SJSA1 (cell line): ENCODE data around the gene CENPU. TPM values are rescaled to one million over a fixed set of nuclear protein-coding genes. Genes with fewer than 3 reads are reported as not detected.
A peak's percentile ranks its signal among the peaks of the same experiment; 100 is the strongest.

Experiments used
- DNase-seq, 2 experiments: peaks; one replicate each; pipeline ENCODE4 v3.0.0-alpha.2; 2015 to 2020; ENCODE audit warnings: low spot score in 2 of 2, low read depth in 1 of 2
- H3K27ac ChIP-seq: fragments of 250-450 bp; sonication (Bioruptor Pico); 2 replicates; pipeline ENCODE4 v1.5.1; 2020; ENCODE audit warnings: mild to moderate bottlenecking, moderate library complexity
- H3K27me3 ChIP-seq: fragments of 250-450 bp; sonication (Bioruptor Pico); replicated peaks from 2 replicates; pipeline ENCODE4 v1.5.1; 2020; ENCODE audit warnings: mild to moderate bottlenecking, moderate library complexity
- H3K36me3 ChIP-seq: fragments of 250-450 bp; sonication (Bioruptor Pico); 2 replicates; pipeline ENCODE4 v1.5.1; 2020; ENCODE audit warnings: mild to moderate bottlenecking
- H3K4me1 ChIP-seq: fragments of 250-450 bp; sonication (Bioruptor Pico); replicated peaks from 2 replicates; pipeline ENCODE4 v1.6.1; 2021; ENCODE audit warnings: mild to moderate bottlenecking
- H3K4me3 ChIP-seq: fragments of 250-450 bp; sonication (Bioruptor Pico); 2 replicates; pipeline ENCODE4 v1.5.1; 2020; ENCODE audit warnings: mild to moderate bottlenecking
- H3K9me3 ChIP-seq: fragments of 250-450 bp; sonication (Bioruptor Pico); replicated peaks from 2 replicates; pipeline ENCODE4 v1.5.1; 2020; ENCODE audit warnings: mild to moderate bottlenecking
- total RNA-seq: library from RNA; depleted of rRNA; stranded (reverse); fragments of >200 nt; shearing (Covaris generic); gene quantifications from 2 replicates; pipeline ENCODE4 v1.2.3, GENCODE V29; 2014

The CENPU gene
- total RNA-seq, 1 experiment from 2014 or later: 111 TPM

- H3K9me3 ChIP-seq: no peaks in the 10 kb centered on the region
- H3K4me1 ChIP-seq: no peaks in the 10 kb centered on the region
- H3K36me3 ChIP-seq: peaks cover 86% of the 10 kb centered on the region
- no peak overlapping the region for H3K27ac ChIP-seq
- H3K27me3 ChIP-seq: no peaks in the 10 kb centered on the region
- H3K4me3 ChIP-seq: no peak overlapping the region
- no peak for DNase-seq
Observed at GRCh38 chr4:184719407-184719806, 14.5 kb downstream of the CENPU start.

GRCh38 chr4:184715526-184715925, 18.4 kb downstream of the CENPU start:
- Histone ChIP-seq H3K36me3 (peaks cover 84% of the 10 kb centered on the region), H3K4me1 (no peaks in the 10 kb centered on the region), H3K4me3 (no peak overlapping the region), H3K27me3 (no peaks in the 10 kb centered on the region), H3K9me3 (no peaks in the 10 kb centered on the region), H3K27ac (no peak overlapping the region)
- no peak for DNase-seq

- Histone ChIP-seq H3K4me3 (no peak overlapping the region), H3K4me1 (no peaks in the 10 kb centered on the region), H3K36me3 (peaks cover 82% of the 10 kb centered on the region), H3K27ac (no peak overlapping the region), H3K27me3 (no peaks in the 10 kb centered on the region), H3K9me3 (no peaks in the 10 kb centered on the region; the same call in 1 of the 2 replicates)
- DNase-seq: no peak
Observed at GRCh38 chr4:184713887-184714286, 20.0 kb downstream of the CENPU start.

- Histone ChIP-seq H3K36me3 (peaks cover 78% of the 10 kb centered on the region), H3K9me3 (no peaks in the 10 kb centered on the region; the same call in 1 of the 2 replicates), H3K4me1 (no peaks in the 10 kb centered on the region), H3K27ac (no peak overlapping the region), H3K4me3 (no peak overlapping the region), H3K27me3 (no peaks in the 10 kb centered on the region)
- DNase-seq: no peak
Observed at GRCh38 chr4:184712322-184712721, 21.6 kb downstream of the CENPU start.

GRCh38 chr4:184706453-184706852, 27.4 kb downstream of the CENPU start:
- H3K27ac ChIP-seq: no peak overlapping the region
- peaks cover 88% of the 10 kb centered on the region for H3K36me3 ChIP-seq
- no peak for DNase-seq
- H3K27me3 ChIP-seq: no peaks in the 10 kb centered on the region
- no peaks in the 10 kb centered on the region; the same call in 1 of the 2 replicates for H3K9me3 ChIP-seq
- no peak overlapping the region for H3K4me3 ChIP-seq
- H3K4me1 ChIP-seq: no peaks in the 10 kb centered on the region

GRCh38 chr4:184705692-184706091, 28.2 kb downstream of the CENPU start:
- H3K9me3 ChIP-seq: no peaks in the 10 kb centered on the region; the same call in 1 of the 2 replicates
- H3K36me3 ChIP-seq: peaks cover 88% of the 10 kb centered on the region
- H3K4me1 ChIP-seq: no peaks in the 10 kb centered on the region
- no peak for DNase-seq
- no peak overlapping the region for H3K27ac ChIP-seq
- H3K4me3 ChIP-seq: no peak overlapping the region
- no peaks in the 10 kb centered on the region for H3K27me3 ChIP-seq

- peaks cover 83% of the 10 kb centered on the region for H3K36me3 ChIP-seq
- H3K9me3 ChIP-seq: no peaks in the 10 kb centered on the region
- H3K27me3 ChIP-seq: no peaks in the 10 kb centered on the region
- DNase-seq: no peak
- no peak overlapping the region for H3K27ac ChIP-seq
- H3K4me3 ChIP-seq: no peak overlapping the region
- H3K4me1 ChIP-seq: no peaks in the 10 kb centered on the region
Observed at GRCh38 chr4:184702114-184702513, 31.8 kb downstream of the CENPU start.

- no peak overlapping the region for H3K4me3 ChIP-seq
- no peaks in the 10 kb centered on the region for H3K27me3 ChIP-seq
- no peaks in the 10 kb centered on the region for H3K9me3 ChIP-seq
- no peak for DNase-seq
- H3K27ac ChIP-seq: no peak overlapping the region
- peaks cover 81% of the 10 kb centered on the region for H3K36me3 ChIP-seq
- H3K4me1 ChIP-seq: no peaks in the 10 kb centered on the region
Observed at GRCh38 chr4:184699941-184700340, 34.0 kb downstream of the CENPU start.

GRCh38 chr4:184697956-184698355, 35.9 kb downstream of the CENPU start:
- peaks cover 81% of the 10 kb centered on the region for H3K36me3 ChIP-seq

GRCh38 chr4:184695178-184695896, 38.6 kb downstream of the CENPU start:
- no peak overlapping the region for H3K4me3 ChIP-seq
- H3K27ac ChIP-seq: no peak overlapping the region

More at GRCh38 chr4:184697956-184698355, 35.9 kb downstream of the CENPU start:
- Histone ChIP-seq H3K9me3 (no peaks in the 10 kb centered on the region), H3K27me3 (no peaks in the 10 kb centered on the region), H3K4me1 (no peaks in the 10 kb centered on the region), H3K27ac (no peak overlapping the region), H3K4me3 (no peak overlapping the region)
- no peak for DNase-seq

GRCh38 chr4:184694412-184694956, 39.4 kb downstream of the CENPU start:
- Histone ChIP-seq H3K27ac (no peak overlapping the region), H3K4me3 (no peak overlapping the region), H3K4me1 (no peaks in the 10 kb centered on the region), H3K27me3 (no peaks in the 10 kb centered on the region), H3K9me3 (no peaks in the 10 kb centered on the region), H3K36me3 (peaks cover 56% of the 10 kb centered on the region)
- no peak for DNase-seq

More at GRCh38 chr4:184695178-184695896, 38.6 kb downstream of the CENPU start:
- no peaks in the 10 kb centered on the region for H3K4me1 ChIP-seq
- peaks cover 63% of the 10 kb centered on the region for H3K36me3 ChIP-seq
- H3K9me3 ChIP-seq: no peaks in the 10 kb centered on the region
- no peak for DNase-seq
- H3K27me3 ChIP-seq: no peaks in the 10 kb centered on the region

GRCh38 chr4:184693056-184693455, 40.8 kb downstream of the CENPU start:
- no peak overlapping the region for H3K27ac ChIP-seq
- H3K27me3 ChIP-seq: no peaks in the 10 kb centered on the region
- no peak overlapping the region for H3K4me3 ChIP-seq
- H3K36me3 ChIP-seq: peaks cover 55% of the 10 kb centered on the region
- no peak for DNase-seq
- peaks cover 7% of the 10 kb centered on the region for H3K4me1 ChIP-seq
- no peaks in the 10 kb centered on the region for H3K9me3 ChIP-seq

- H3K9me3 ChIP-seq: no peaks in the 10 kb centered on the region
- H3K27ac ChIP-seq: no peak overlapping the region
- H3K4me3 ChIP-seq: no peak overlapping the region
- peaks cover 9% of the 10 kb centered on the region for H3K4me1 ChIP-seq
- H3K36me3 ChIP-seq: peaks cover 26% of the 10 kb centered on the region
- H3K27me3 ChIP-seq: no peaks in the 10 kb centered on the region
- DNase-seq: no peak
Observed at GRCh38 chr4:184689681-184690080, 44.2 kb downstream of the CENPU start.

- H3K27ac ChIP-seq: peak overlapping the region; percentile 40
- DNase-seq: peak; percentile 31 to 66
- H3K4me1 ChIP-seq: peaks cover 9% of the 10 kb centered on the region
- no peaks in the 10 kb centered on the region for H3K9me3 ChIP-seq
- peaks cover 13% of the 10 kb centered on the region for H3K36me3 ChIP-seq
- no peaks in the 10 kb centered on the region for H3K27me3 ChIP-seq
- no peak overlapping the region for H3K4me3 ChIP-seq
Observed at GRCh38 chr4:184688447-184688846, 45.4 kb downstream of the CENPU start.
